ENCODE data around the gene NTM.

The NTM gene

DNA sequence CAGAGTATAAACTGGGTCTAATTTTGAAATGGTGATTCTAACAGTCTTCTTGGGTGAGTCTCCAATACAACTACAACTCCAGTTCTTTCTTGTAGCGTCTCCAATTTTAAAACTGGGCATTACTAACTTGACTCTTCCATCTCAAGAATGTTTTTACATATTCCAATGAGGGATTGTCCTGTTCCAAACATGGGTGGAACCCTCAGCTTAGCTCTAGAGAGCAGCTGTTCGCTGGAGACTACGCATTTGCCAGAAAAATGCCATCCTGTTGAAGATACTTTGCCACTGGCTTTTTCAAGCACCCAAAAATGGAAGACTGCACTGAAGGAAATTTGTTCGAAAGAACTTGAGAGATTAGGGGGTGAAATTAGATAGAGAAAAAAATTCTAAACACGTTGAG lies 870.0 kb downstream of the NTM start:
- FAIRE-seq (no peak), DNase-seq (ENCODE audit: insufficient read length, low spot score) (no peak)
- no peak for TF ChIP-seq CTCF (IDR thresholded peaks at IDR 0.05; ENCODE audit: insufficient read depth, missing control alignments)

GRCh38 chr11:132242632-132243031 lies 872.2 kb downstream of the NTM start:
- DNase-seq (ENCODE audit: insufficient read length, low spot score) (no peak), FAIRE-seq (no peak)
- no peak for TF ChIP-seq CTCF (IDR thresholded peaks at IDR 0.05; ENCODE audit: insufficient read depth, missing control alignments)

GRCh38 chr11:132244846-132245245 lies 874.4 kb downstream of the NTM start:
- no peak for TF ChIP-seq CTCF (IDR thresholded peaks at IDR 0.05; ENCODE audit: insufficient read depth, missing control alignments)
- FAIRE-seq (no peak), DNase-seq (ENCODE audit: insufficient read length, low spot score) (no peak)

- no peak for FAIRE-seq
- no peak for TF ChIP-seq CTCF (IDR thresholded peaks at IDR 0.05; ENCODE audit: insufficient read depth, missing control alignments)
- no peak for DNase-seq (ENCODE audit: insufficient read length, low spot score)
Observed at GRCh38 chr11:132245403-132246385, 875.3 kb downstream of the NTM start.

DNA sequence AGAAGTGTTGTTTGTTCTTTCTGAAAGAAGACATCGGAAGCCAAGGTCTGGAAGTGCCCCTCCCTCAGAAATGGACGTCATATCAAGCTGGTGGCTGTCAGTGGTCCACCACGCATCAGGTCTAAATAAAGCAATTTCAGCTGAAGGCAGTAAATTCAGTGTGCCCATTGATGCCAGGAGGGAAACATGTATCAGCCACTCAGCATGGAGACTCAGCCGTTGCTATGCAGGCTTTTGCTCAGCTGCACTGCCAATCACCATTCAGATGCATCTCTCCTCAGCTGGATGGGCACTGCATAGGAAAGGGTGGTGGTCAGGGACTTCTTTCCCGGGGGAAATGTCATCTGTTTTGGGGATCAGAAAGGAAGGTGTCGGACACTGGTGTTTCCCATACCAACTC lies 878.2 kb downstream of the NTM start:
- FAIRE-seq (no peak), DNase-seq (ENCODE audit: insufficient read length, low spot score) (no peak)
- TF ChIP-seq CTCF (IDR thresholded peaks at IDR 0.05; ENCODE audit: insufficient read depth, missing control alignments) = no peak

GRCh38 chr11:132249256-132249655 lies 878.8 kb downstream of the NTM start:
- TF ChIP-seq CTCF (IDR thresholded peaks at IDR 0.05; ENCODE audit: insufficient read depth, missing control alignments) = no peak
- DNase-seq (ENCODE audit: insufficient read length, low spot score) (no peak), FAIRE-seq (no peak)

DNA sequence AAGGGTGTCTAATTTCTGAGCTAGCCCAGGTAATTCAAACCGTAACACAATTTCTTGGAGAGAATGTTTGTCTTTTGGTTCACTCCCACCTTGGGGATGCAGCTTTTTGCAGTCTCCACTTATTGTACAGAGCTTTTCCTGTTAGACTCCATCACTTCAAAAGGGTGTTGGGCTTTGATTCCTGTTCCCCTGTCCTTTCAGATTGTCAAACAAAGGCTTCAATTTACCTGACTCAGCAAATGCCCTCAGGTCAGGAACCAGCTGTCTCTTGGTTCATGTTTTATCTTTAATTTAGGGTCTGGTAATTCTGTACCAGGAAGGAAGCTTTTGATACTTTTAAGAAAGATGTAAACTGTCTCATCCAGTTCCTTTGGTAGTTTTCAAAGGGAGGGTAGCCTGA lies 880.6 kb downstream of the NTM start:
- no peak for FAIRE-seq
- TF ChIP-seq CTCF (IDR thresholded peaks at IDR 0.05; ENCODE audit: insufficient read depth, missing control alignments) = no peak

More for the DNA sequence above, 880.6 kb downstream of the NTM start:
- DNase-seq (ENCODE audit: insufficient read length, low spot score) = no peak
